Upper lobe of left lung (tissue), 6 donors: Measurements from ENCODE around the gene CGB3. TPM values are rescaled to one million over a fixed set of nuclear protein-coding genes. Genes with fewer than 3 reads are reported as not detected.
"Not testable (repeated sequence)": the region's sequence is repeated elsewhere in the genome, so short reads cannot be mapped to it uniquely, and the experiment has no call there.

ENCODE experiments used
- ATAC-seq, 2 donors: fragments of 200-7000 bp; cut with Tn5 transposase; one replicate each; pipeline ENCODE4 v1.9.1; 2022; ENCODE audit warnings: mild to moderate bottlenecking in 2 of 2, moderate library complexity in 2 of 2; ENCODE audit not compliant: low FRiP score in 2 of 2
- DNase-seq, 2 donors: peaks; one replicate each; pipeline ENCODE4 v3.0.0-alpha.2; 2019 to 2020
- H3K27ac ChIP-seq, 4 donors: fragments of 200-600 bp; sonication (generic); one replicate each; pipeline ENCODE4 v1.5.1; 2016 to 2019
- H3K27me3 ChIP-seq, 4 donors: fragments of 200-600 bp; sonication (generic); one replicate each; pipeline ENCODE4 v1.5.1; 2017 to 2019
- H3K36me3 ChIP-seq, 4 donors: fragments of 200-600 bp; sonication (generic); one replicate each; pipeline ENCODE4 v1.5.1; 2016 to 2019
- H3K4me1 ChIP-seq, 4 donors: fragments of 200-600 bp; sonication (generic); one replicate each; pipeline ENCODE4 v1.5.1; 2018 to 2019
- H3K4me3 ChIP-seq, 4 donors: fragments of 200-600 bp; sonication (generic); one replicate each; pipeline ENCODE4 v1.5.1; 2017 to 2019; ENCODE audit warnings: mild to moderate bottlenecking in 2 of 4, moderate library complexity in 1 of 4
- H3K9me3 ChIP-seq, 4 donors: fragments of 200-600 bp; sonication (generic); one replicate each; pipeline ENCODE4 v1.5.1; 2018 to 2019
- EP300 ChIP-seq, 4 donors: sonication (generic); formaldehyde crosslinking; IDR thresholded peaks; one replicate each; pipeline ENCODE4 v1.5.1; 2017; ENCODE audit warnings: antibody characterized with exemption in 4 of 4, control low read depth in 2 of 4
- POLR2A ChIP-seq, 4 donors: fragments of 450-650 bp; IDR thresholded peaks; one replicate each; pipeline ENCODE4 v1.5.1; 2016 to 2017; ENCODE audit warnings: antibody characterized with exemption in 4 of 4, mild to moderate bottlenecking in 2 of 4
- POLR2AphosphoS5 ChIP-seq, 2 donors: sonication (generic); formaldehyde crosslinking; IDR thresholded peaks; one replicate each; pipeline ENCODE4 v1.5.1; 2017; ENCODE audit warnings: antibody characterized with exemption in 2 of 2
- WGBS, 2 donors: methylation state at CpG; one replicate each; pipeline ENCODE4 v1.1.5; 2017 to 2018; 5-methylcytosine and 5-hydroxymethylcytosine counted together
- total RNA-seq, 6 donors: library from RNA; depleted of rRNA in 4 of 6; stranded (reverse); fragments of >200 nt in 4 of 6; gene quantifications; one replicate each; pipeline versions ENCODE4 v1.1.0 to v1.2.1, GENCODE V29; 2016 to 2021
- TF ChIP-seq, protein P1 (sequence below), 6 experiments: fragments of 450-650 bp in 4 of 6; fragments of 200-600 bp in 2 of 6; sonication (generic) in 2 of 6; IDR thresholded peaks; one replicate each; pipeline ENCODE4 v1.5.1; 2016 to 2019; ENCODE audit warnings: antibody characterized with exemption in 6 of 6
- donor health status: DM: no; HTN: no; CAD: no; lungs with moderate emphysema.
- donor health status: DM: no; HTN: yes; CAD: no; lungs with severe emphysema.

Gene CGB3
- total RNA-seq, 6 donors from 2014 or later = not detected

DNA sequence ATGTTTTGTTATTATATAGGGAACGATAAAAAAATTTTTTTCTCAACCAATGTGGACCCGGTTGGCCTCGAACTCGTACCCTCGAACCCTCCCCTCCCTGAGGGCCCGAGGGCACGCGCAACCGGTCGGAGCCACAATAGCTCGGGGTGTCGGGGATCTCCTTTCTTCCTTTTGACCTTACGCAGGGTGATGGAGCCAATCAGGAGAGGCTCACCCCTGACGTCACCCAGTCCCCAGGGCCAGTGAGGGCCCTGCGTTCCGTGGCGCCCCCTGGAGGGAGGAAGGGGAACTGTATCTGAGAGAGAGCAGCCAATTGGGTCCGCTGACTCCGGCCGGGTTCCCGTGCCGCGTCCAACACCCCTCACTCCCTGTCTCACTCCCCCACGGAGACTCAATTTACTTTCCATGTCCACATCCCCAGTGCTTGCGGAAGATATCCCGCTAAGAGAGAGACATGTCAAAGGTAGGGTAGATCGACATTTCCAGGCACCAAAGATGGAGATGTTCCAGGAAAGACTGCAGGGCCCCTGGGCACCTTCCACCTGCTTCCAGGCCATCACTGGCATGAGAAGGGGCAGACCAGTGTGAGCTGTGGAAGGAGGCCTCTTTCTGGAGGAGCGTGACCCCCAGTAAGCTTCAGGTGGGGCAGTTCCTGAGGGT, 7.6 kb upstream of the CGB3 start, which contains the start of gene CGB2:
TSS of gene CGB2 (plus strand) at position 249 of the 660 bp plus-strand sequence. CDS start at position 455, 206 bp downstream.
- H3K9me3 ChIP-seq, ATAC-seq, H3K27me3 ChIP-seq, H3K4me3 ChIP-seq, H3K4me1 ChIP-seq, H3K27ac ChIP-seq, H3K36me3 ChIP-seq: not testable (repeated sequence)
- 23 to 42% methylated on average over 24 to 28 of the region's 28 CpGs for WGBS, 2 donors
- peak; percentile 32 to 44 for DNase-seq
- TF ChIP-seq, protein P1, sequence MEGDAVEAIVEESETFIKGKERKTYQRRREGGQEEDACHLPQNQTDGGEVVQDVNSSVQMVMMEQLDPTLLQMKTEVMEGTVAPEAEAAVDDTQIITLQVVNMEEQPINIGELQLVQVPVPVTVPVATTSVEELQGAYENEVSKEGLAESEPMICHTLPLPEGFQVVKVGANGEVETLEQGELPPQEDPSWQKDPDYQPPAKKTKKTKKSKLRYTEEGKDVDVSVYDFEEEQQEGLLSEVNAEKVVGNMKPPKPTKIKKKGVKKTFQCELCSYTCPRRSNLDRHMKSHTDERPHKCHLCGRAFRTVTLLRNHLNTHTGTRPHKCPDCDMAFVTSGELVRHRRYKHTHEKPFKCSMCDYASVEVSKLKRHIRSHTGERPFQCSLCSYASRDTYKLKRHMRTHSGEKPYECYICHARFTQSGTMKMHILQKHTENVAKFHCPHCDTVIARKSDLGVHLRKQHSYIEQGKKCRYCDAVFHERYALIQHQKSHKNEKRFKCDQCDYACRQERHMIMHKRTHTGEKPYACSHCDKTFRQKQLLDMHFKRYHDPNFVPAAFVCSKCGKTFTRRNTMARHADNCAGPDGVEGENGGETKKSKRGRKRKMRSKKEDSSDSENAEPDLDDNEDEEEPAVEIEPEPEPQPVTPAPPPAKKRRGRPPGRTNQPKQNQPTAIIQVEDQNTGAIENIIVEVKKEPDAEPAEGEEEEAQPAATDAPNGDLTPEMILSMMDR (IDR thresholded peaks at IDR 0.05) = peak; percentile 19 to 50 (median 28)

GRCh38 chr19:49030323-49030722, 6.2 kb upstream of the CGB3 start:
- H3K4me3 ChIP-seq, ATAC-seq, H3K9me3 ChIP-seq, H3K27me3 ChIP-seq, H3K36me3 ChIP-seq, H3K4me1 ChIP-seq, DNase-seq, H3K27ac ChIP-seq: not testable (repeated sequence)
- 86 to 91% methylated on average over 4 to 6 of the region's 8 CpGs for WGBS, 2 donors

- not testable (repeated sequence) for H3K9me3 ChIP-seq, H3K4me3 ChIP-seq, H3K4me1 ChIP-seq, H3K36me3 ChIP-seq, ATAC-seq, H3K27me3 ChIP-seq, H3K27ac ChIP-seq
- DNase-seq = peak in 1 of 2 donors; percentile 63
- WGBS, 2 donors = 80 to 100% methylated on average over 3 to 14 of the region's 14 CpGs
Measured at GRCh38 chr19:49029749-49030148, 5.6 kb upstream of the CGB3 start.

DNA sequence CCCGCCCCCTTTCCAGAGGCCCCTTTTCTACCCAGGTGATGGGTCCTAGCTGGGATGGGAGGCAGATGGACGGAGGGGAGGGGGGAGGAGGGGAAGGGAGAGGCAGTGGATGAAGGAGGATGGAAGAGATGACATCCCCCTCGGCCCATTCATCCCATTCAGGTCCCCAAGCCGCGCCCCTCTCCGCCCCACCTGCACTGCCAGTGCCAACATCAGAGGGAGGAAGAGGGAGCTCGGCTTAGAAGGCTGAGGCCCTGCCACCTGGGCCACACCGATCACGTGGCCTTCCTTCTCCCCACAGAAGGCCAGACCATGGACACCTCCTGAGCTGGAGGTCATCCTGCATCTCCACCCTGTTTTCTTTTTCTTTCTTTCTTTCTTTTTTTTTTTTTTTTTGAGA, 4.6 kb upstream of the CGB3 start:
- WGBS, 2 donors = 80% methylated on average over 7 of the region's 9 CpGs
- H3K36me3 ChIP-seq, H3K9me3 ChIP-seq, H3K27ac ChIP-seq, H3K27me3 ChIP-seq, H3K4me1 ChIP-seq, ATAC-seq, H3K4me3 ChIP-seq: not testable (repeated sequence)
- DNase-seq = peak in 1 of 2 donors; percentile 46

GRCh38 chr19:49025599-49025998, 1.5 kb upstream of the CGB3 start:
- DNase-seq = peak in 1 of 2 donors; percentile 46
- not testable (repeated sequence) for H3K27ac ChIP-seq, H3K4me3 ChIP-seq

DNA sequence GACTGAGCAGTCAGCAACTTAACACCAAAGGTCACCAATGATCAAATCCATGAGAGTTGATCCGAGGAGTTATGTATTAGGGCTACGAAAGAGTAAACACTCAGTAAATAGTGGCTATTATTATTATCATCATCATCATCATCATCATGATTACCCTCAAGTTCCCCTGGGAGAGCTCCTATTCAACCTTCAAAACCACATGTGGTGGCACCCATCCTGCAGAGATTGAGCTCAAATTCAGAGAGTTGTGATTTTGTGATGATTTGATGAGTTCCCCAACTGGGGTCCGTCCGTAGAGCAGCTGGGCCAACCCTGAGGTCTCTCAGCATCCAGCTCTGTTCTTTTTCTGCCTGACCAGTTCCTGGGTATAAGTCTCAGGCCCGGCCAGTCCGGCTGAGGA, 955 bp upstream of the CGB3 start:
- WGBS, 2 donors = 89% methylated on average over 1 to 4 of the region's 6 CpGs
- not testable (repeated sequence) for ATAC-seq, H3K4me3 ChIP-seq, H3K27ac ChIP-seq, DNase-seq, H3K9me3 ChIP-seq, H3K27me3 ChIP-seq, H3K36me3 ChIP-seq, H3K4me1 ChIP-seq

More at GRCh38 chr19:49025599-49025998, 1.5 kb upstream of the CGB3 start:
- H3K36me3 ChIP-seq, ATAC-seq, H3K4me1 ChIP-seq, H3K27me3 ChIP-seq, H3K9me3 ChIP-seq: not testable (repeated sequence)
- WGBS, 2 donors = 79 to 89% methylated on average over 17 to 22 of the region's 23 CpGs

- Histone ChIP-seq H3K27me3 (no peaks in the 10 kb centered on the region), H3K9me3 (no peaks in the 10 kb centered on the region), H3K4me3 (no peak overlapping the region), H3K4me1 (peaks cover 15 to 27% (median 24%) of the 10 kb centered on the region in 4 donors), H3K27ac (no peak overlapping the region), H3K36me3 (no peaks in the 10 kb centered on the region)
- no peak for ATAC-seq
- no peak for DNase-seq
- TF ChIP-seq, protein P1 (IDR thresholded peaks at IDR 0.05) = no peak
- TF ChIP-seq EP300 (IDR thresholded peaks at IDR 0.05) (no peak), POLR2AphosphoS5 (IDR thresholded peaks at IDR 0.05) (no peak), POLR2A (IDR thresholded peaks at IDR 0.05) (no peak)
- 88 to 89% methylated on average over 9 of the region's 9 CpGs for WGBS, 2 donors
Measured at GRCh38 chr19:49022116-49022515, 2.0 kb downstream of the CGB3 start.
